T47D (cell line): ENCODE results near the gene USP24.
A peak's percentile ranks its signal among the peaks of the same experiment; 100 is the strongest.

ENCODE experiments used
- DNase-seq, 2 experiments: peaks; one replicate each; pipeline versions ENCODE4 v3.0.0 to v3.0.0-alpha.2; 2011 to 2012; ENCODE audit warnings: low read depth in 1 of 2, low spot score in 1 of 2
- JUND ChIP-seq: IDR thresholded peaks from 2 replicates; pipeline ENCODE4 v1.6.1; 2012; ENCODE audit warnings: low read depth
- in situ Hi-C: cut with HindIII; loops from 2 replicates; pipeline ENCODE4 v1.10.0; 2016; ENCODE audit warnings: low sequenced_read_pairs, low pct_unique_long_range_greater_than_20kb

Gene USP24

GRCh38 chr1:55051169-55051568 lies 164.0 kb downstream of the USP24 start:
- in situ Hi-C loops: no loop called here
- DNase-seq: no peak
- no peak for TF ChIP-seq JUND

GRCh38 chr1:55050283-55050682 lies 164.9 kb downstream of the USP24 start:
- TF ChIP-seq JUND: no peak
- in situ Hi-C loops: no loop called here
- no peak for DNase-seq

DNA sequence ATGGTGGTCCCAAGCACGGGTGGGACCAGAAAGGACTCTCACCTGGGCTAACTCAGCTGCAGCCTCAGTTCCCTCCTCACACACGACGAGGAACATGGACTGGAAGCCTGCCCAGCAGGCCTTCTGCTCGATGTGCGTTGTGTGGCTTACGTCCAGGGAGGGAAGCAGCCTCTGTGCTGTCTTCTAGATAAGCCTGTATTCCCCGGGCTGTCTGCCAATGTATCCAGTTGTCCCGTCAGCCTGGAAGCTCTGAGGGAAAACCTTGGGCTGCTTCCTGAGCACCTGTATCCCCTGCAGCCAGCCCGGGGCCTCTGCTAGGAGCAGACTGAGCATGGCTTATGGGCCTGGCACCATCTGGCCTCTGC lies 165.3 kb downstream of the USP24 start:
- TF ChIP-seq JUND: no peak
- in situ Hi-C loops: no loop called here
- DNase-seq: no peak

DNA sequence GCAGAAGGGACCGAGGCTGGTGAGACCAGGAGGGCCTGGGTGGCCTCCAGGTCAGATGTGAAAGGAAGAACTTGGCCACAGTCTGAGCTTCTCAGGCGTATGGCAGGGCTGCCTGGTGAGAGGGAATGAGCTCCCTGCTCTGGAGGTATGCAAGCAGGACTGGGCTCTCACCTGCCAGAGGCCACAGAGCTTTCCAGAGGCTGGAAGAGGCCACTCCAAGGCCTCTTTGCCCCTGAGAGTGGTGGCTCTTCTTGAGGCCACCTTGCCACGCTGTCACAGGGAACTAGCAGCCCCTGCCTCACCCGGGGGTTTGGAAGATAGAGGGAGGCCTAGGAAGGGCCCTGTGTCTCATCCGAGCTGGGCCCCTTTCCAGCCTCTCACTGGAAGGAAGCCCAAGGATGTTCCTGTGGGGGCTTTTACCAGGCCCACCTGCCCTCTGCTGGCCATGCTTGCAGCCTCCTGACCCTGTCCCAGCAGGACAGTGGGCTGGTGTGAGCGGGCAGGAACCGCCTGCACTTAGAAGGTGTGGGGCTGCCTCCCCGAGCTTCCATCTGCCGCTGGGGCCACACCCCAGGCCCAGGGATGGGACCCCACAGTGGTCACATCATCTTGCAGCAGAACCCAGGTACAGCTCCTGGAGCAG lies 165.8 kb downstream of the USP24 start:
- DNase-seq: no peak
- in situ Hi-C loops: no loop called here
- TF ChIP-seq JUND: no peak

DNA sequence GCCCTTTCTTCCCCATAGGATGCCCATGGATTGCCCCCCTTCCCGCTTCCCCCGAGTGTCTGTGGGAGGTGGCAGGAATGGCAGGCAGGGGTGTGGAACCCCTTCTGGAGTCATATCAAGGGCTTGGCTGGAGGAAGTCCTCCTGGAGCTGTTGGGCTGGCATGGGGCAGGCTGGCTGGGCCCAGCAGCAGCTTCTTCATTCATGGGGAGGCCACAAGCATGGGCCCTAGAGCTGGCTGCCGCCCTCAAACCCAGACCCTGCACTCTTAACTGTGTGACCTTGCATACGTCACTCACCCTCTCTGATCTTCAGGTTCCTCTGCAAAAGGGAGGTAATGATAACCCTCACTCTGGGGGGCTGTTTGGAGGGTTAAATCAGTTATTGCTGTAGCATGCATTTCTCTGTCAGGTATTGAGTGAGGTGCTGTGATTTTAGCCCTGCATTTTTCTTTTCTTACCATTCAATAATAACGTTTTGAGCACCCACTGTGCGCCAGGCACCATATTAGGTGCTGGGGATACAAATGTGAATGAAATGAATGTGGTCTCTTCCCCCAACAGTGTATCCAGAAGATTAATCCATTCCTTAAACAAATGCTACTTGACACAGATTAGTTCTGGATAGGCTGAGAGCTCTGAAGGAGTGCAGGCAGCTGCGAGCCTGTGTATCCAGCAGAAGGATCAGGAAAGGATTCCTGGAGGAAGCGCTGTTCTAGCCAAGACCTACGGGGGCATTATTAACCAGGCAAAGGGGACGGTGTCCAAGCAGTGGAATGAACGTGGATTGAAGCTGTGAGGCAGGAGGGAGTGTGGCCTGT lies 166.5 kb downstream of the USP24 start:
- no peak for DNase-seq
- no peak for TF ChIP-seq JUND
- in situ Hi-C loops: no loop called here

DNA sequence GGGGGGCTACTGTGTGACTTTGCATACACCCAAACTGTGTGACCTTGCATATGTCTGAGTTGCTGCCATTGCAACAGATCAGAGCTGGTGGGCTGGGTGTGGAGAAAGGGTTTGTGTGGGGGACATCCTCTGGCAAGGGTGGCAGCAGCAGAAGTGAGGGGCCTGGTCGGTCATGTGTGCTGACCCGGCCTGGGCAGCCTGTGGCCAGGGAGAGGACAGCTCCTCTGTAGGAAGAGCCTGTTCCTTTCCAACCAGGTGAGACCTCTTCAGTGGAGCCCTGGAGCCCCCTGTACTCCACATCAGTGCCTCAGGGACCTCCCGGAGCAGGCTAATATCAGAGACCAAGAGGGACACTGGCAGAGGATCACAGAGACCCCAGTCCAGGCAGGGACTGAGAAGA lies 167.6 kb downstream of the USP24 start:
- no peak for DNase-seq

DNA sequence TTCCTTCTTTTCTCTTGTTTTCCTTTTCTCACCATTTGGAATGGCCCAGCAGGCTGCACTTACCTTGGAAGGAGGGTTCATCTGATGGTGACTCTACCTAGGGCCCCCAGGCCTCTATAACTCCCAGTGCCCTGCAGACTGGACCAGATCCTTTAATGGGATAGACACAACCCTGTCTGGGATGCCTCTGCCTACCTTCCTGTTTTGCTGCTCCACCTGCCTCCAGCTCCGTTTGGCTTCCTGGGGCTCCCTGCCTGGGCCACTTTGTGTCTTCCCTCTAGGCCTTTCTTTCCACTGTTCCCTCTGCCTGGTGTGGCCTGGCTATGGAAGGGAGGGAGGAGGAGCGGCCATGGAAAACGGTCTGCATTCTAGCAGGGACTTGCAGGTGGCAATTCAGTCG lies 168.3 kb downstream of the USP24 start:
- no peak for DNase-seq
- in situ Hi-C loops: no loop called here
- TF ChIP-seq JUND: no peak

More for the DNA sequence above, 167.6 kb downstream of the USP24 start:
- in situ Hi-C loops: no loop called here
- no peak for TF ChIP-seq JUND

DNA sequence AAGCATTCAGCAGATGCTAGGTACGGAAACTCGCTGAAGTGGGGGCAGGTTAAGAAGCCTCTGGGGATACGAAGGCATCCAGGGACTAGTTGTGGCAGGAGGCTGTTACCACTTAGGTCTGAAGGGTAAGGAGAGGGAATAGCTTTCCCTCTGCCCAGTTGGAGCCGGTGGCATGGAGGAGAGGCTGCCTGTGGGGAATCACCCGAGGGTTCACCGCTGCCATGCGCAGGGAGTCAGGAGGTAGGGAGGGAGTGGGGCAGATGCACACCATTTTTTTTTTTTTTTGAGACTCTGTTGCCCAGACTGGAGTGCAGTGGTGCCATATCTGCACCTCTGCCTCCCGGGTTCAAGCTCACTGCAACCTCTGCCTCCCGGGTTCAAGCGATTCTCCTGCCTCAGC lies 169.7 kb downstream of the USP24 start:
- in situ Hi-C loops: no loop called here
- TF ChIP-seq JUND: no peak
- DNase-seq: no peak

- in situ Hi-C loops: no loop called here
- no peak for TF ChIP-seq JUND
- DNase-seq: no peak
These were observed 170.4 kb downstream of the USP24 start for GRCh38 chr1:55044617-55045397.

DNA sequence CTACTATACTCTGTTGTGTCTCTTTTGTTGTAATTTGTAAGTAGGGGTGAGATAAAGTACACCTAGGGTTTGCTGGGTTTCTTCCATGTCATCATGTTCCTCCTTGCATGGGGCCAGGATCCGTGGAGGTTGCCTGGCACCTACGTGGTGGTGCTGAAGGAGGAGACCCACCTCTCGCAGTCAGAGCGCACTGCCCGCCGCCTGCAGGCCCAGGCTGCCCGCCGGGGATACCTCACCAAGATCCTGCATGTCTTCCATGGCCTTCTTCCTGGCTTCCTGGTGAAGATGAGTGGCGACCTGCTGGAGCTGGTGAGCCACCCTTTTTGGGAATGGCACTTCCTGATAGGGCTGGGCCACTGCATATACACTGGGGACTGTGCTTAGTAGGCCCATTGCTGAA lies 171.4 kb downstream of the USP24 start:
- in situ Hi-C loops: no loop called here
- DNase-seq: no peak
- no peak for TF ChIP-seq JUND

GRCh38 chr1:55043011-55043410 lies 172.2 kb downstream of the USP24 start:
- DNase-seq: no peak
- TF ChIP-seq JUND: no peak
- in situ Hi-C loops: no loop called here

DNA sequence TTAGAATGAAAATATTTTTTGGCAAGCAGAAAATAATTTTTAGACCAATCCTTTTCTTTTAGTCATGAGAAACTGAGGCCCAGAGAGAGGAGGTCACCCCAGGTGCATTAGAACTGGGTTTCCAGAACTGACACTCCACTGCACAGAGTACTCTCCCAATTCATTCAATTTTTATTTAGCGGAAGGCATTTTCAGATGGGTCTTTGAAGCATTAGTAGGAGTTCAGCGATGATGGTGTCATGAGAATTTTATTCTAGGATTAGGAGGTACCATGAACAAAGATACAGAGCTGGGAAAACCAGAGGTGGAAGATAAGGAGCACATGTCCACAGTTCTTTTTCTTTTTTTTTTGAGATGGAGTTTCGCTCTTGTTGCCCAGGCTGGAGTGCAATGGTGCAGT lies 173.6 kb downstream of the USP24 start:
- no peak for DNase-seq
- in situ Hi-C loops: no loop called here
- TF ChIP-seq JUND: no peak

- DNase-seq: peak in 1 of 2 experiments; percentile 16
- no peak for TF ChIP-seq JUND
- in situ Hi-C loops: no loop called here
These were observed 174.2 kb downstream of the USP24 start for GRCh38 chr1:55040933-55041494.
